22Rv1 (cell line): Measurements from ENCODE around the gene ADAR.

Experiments
- H3K27ac ChIP-seq: fragments of 450-650 bp; 2 replicates; pipeline ENCODE4 v1.5.1; 2017
- ZFX ChIP-seq: fragments of 450-650 bp; IDR thresholded peaks from 2 replicates; pipeline ENCODE4 v1.6.1; 2017; ENCODE audit warnings: antibody characterized with exemption, borderline replicate concordance
- TF ChIP-seq, protein P1 (sequence below): fragments of 450-650 bp; IDR thresholded peaks from 2 replicates; pipeline ENCODE4 v1.5.1; 2017; ENCODE audit warnings: mild to moderate bottlenecking

The ADAR gene

DNA sequence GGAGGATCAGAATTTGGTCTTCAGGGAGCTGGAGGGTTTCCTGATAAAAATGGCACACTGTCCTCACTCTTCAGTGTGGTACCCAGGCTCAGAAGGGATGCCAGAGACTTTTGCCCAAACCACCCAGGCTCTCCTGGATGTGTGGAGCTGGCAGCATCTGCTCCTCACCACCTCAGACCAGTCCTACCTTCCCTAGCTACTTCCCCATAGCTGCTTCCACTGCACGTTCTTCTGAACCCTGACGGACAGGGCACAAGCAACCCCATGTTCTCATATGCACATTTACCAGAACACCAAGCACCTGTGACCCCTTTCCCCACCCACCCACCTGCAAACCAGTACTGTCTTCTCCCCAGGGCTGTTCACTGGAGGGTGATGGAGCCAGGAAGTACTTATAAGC lies 4.7 kb downstream of the ADAR start:
- TF ChIP-seq, protein P1, sequence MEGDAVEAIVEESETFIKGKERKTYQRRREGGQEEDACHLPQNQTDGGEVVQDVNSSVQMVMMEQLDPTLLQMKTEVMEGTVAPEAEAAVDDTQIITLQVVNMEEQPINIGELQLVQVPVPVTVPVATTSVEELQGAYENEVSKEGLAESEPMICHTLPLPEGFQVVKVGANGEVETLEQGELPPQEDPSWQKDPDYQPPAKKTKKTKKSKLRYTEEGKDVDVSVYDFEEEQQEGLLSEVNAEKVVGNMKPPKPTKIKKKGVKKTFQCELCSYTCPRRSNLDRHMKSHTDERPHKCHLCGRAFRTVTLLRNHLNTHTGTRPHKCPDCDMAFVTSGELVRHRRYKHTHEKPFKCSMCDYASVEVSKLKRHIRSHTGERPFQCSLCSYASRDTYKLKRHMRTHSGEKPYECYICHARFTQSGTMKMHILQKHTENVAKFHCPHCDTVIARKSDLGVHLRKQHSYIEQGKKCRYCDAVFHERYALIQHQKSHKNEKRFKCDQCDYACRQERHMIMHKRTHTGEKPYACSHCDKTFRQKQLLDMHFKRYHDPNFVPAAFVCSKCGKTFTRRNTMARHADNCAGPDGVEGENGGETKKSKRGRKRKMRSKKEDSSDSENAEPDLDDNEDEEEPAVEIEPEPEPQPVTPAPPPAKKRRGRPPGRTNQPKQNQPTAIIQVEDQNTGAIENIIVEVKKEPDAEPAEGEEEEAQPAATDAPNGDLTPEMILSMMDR, result no peak
- TF ChIP-seq ZFX, result no peak
- no peak overlapping the region for H3K27ac ChIP-seq

DNA sequence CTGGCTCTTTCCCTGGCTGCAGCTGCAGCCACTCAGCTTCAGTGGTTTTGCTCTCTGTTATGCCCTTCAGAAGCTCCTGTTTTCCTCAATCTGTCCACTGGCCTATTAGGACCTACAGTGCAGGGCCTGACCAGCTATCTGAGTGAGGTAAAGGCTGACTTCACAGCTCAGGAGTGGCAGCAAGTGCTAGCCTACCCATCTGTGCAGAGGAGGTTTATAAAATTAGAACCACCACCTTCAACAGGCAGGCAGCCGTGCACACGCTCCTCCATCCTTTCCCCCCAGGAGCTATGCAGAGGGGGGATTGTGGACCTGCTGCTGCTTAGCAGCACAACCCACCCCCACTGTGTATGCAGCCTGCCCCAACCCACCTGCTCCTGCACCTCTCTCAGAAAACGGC lies 8.3 kb downstream of the ADAR start:
- TF ChIP-seq ZFX, result no peak
- TF ChIP-seq, protein P1, result no peak
- no peak overlapping the region for H3K27ac ChIP-seq

DNA sequence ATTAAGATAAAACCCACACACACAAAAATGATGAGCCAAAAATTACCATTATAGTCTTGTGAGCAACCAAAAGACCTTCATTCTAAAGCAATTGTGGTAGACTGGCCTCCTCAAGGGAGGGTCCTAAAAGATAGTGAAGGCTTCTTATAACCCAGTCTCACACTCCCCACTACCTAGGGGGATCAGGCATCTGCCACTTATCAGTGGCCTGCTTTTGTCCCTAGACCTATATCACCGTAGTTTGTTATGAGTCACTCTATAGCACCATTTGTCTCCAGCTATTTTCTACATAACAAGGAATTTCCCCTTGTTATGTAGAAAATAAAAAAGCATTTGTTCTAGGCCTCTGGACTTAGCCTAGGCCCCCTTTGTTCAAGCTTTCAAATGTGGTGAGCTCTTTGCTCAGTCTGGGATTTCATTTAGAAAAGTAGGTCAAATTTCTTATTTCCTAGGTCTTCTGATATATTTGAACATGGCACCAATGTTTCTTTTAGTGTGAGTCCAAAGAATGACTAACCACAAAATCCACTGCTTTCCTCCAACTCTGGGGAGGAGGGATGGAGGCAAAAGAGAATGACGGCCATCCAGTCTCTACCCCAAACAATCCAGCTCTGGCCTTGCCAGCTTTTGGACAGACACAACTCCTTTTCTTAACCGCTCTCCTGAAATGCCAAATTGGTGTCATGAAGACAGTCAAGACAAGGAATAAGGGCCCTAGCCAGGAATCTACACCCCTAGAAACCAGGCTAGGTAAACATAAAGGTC lies 8.9 kb downstream of the ADAR start:
- no peak for TF ChIP-seq ZFX
- TF ChIP-seq, protein P1, result no peak
- no peak overlapping the region for H3K27ac ChIP-seq

DNA sequence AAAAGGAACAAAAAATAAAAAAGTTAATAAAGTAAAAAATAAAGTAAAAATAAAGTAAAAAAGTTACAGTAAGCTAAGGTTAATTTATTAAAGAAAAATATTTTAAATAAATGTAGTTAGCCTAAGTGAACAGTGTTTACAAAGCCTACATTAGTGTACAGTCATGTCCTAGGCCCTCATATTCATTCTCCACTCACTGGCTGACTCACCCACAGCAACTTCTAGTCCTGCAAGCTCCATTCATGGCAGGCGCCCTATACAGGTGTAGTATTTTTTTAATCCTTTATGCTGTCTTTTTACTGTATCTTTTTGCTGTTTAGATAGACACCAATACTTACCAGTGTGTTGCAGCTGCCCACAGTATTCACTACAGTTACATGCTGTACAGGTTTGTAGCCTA lies 12.4 kb downstream of the ADAR start:
- TF ChIP-seq, protein P1, result no peak
- TF ChIP-seq ZFX, result no peak
- H3K27ac ChIP-seq, result no peak overlapping the region

DNA sequence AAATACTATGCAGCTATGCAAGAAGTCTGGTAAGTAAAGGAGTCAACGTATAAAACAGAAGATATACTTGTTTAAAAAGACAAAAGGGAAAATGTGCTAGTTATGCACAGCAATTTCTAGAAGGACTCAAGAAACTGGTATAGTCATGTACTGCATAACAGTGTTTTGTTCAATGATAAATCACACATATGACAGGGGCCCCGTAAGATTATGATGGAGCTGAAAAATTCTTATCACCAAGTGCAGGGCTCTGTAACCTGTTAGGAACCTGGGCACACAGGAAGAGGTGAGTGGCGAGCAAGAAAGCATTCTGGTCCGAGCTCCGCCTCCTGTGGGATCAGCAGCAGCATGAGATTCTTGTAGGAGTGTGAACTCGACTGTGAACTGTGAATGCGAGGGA lies 13.2 kb downstream of the ADAR start:
- TF ChIP-seq ZFX, result no peak
- TF ChIP-seq, protein P1, result no peak
- H3K27ac ChIP-seq, result no peak overlapping the region

DNA sequence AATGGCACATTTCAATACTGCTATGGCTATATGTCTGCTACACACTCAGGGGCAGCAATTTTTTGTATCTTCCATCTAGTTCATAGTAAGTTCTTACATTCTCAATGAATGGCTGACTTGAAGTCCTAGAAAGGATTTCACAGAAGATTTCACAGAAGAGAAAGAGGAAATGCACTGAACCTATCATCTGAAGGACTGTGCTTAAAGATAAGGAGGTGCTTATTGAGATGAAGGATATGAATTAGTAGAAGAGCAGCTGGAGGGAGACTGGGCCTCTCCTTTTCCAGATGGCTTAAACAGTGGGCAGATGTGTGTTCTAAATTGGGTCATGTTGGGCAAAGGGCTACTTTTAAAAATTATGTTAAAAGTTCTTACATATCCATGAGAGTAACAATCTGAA lies 14.6 kb downstream of the ADAR start:
- TF ChIP-seq ZFX, result no peak
- TF ChIP-seq, protein P1, result no peak
- H3K27ac ChIP-seq, result no peak overlapping the region

DNA sequence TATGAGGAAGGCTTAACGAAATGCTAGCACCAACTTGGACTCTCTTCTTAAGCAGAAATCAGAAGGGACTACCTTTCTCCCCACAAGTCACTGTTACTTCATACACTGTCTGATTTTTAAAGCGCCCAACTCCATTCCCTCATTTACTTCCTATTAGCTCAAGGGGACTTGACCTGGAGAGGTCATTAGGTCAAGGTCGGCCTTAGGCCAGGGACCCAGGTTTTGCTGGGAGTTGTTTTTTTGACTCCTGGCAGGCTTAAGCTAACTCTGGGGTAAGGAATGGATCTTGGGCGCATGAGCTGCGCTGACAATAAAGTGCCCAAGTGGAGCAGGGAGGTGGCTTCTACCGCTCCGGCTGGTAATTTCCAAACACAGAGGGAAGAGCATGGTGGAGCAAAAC lies 16.8 kb downstream of the ADAR start:
- TF ChIP-seq ZFX, result no peak
- TF ChIP-seq, protein P1, result no peak
- H3K27ac ChIP-seq, result no peak overlapping the region
